Dermis lymphatic vessel endothelial cell (primary cell): ENCODE results near the gene AFAP1L1. TPM values are rescaled to one million over a fixed set of nuclear protein-coding genes. Genes with fewer than 3 reads are reported as not detected.

Source experiments
- total RNA-seq: library from RNA; depleted of rRNA; stranded (reverse); fragments of >200 nt; gene quantifications from 2 replicates; pipeline ENCODE4 v1.2.1, GENCODE V29; 2014

Gene AFAP1L1
- total RNA-seq, result 226 and 255 TPM in 2 replicates

DNA sequence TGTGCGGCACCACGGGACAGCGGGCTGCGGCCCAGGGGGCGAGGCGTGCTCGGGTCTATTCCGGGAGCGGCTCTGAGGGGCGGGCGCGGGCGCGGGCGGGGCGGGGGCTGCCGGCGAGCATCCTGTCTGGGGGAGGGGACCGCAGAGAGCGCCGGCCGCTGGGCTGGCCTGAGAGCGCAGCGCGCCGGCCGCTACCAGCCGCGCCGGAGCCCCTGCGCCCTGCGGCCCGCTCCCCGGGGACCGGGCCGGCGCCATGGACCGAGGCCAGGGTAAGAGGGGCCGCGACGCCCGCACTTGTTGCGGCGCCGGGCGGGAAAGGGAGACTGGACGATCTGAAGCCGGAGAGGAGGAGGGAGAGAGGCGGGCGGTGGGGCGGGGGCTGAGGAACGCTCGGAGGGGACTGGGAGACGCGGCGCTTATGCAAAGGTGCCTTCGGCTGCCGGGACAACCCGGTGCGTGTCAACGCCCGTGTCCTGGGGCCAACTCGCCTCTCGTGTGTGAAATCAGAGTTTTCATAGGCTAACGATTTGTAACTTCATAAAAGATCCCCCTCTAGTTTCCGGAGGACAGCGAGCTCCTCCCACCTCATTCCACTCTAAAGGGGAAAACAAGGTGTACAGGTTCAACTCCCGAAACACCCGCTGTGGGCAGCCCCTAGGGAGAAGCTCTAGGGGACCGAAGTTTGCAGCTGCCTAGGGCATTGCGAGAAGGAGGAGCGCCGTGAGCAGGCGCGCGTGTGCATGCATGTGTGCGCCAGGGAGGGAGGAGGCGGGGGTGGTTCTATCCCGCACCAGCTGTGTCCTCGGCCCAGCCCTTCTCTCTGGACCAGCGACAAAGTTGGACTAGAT is at the start of gene AFAP1L1:
Gene AFAP1L1 (plus strand): TSS at position 144 of the 848 bp plus-strand sequence. CDS start 110 bp downstream, at position 254.

DNA sequence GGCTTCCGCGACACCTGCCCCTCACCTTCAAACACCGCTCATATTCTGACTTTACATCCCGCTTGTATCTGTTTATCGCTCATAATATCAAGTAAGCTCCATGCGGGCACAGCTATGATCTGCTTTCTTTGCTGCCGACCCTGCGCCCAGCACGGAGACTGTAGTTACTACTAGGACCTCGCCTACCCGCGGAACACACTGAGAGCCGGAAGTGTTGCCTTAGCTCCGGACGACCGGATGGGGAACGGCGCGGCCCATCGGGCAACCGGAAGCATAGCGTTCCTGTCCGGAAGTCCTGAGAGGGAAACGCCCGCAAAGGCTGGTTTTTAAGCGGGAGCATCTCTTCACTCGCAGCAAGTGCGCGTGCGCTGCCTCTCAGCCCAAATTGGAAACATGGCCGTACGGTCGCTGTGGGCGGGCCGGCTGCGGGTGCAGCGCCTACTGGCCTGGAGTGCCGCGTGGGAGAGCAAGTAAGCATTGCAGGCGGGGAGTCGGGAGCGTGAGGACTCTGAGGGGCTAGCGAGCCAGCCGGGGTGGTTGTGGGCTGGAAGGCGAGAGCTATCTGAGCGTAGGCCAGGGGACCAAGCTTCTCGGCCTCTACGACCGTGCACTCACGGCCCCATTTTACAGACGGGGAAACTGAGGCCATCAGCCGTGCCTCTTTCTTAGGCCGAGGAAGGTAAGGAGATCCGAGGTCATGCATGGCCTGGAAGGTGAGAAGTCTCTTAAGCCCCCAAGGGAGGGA is 73.7 kb downstream of the AFAP1L1 start, which contains the start of gene GRPEL2:
Gene GRPEL2 (plus strand): TSS at position 353 of the 745 bp plus-strand sequence. CDS start 41 bp downstream, at position 394.

DNA sequence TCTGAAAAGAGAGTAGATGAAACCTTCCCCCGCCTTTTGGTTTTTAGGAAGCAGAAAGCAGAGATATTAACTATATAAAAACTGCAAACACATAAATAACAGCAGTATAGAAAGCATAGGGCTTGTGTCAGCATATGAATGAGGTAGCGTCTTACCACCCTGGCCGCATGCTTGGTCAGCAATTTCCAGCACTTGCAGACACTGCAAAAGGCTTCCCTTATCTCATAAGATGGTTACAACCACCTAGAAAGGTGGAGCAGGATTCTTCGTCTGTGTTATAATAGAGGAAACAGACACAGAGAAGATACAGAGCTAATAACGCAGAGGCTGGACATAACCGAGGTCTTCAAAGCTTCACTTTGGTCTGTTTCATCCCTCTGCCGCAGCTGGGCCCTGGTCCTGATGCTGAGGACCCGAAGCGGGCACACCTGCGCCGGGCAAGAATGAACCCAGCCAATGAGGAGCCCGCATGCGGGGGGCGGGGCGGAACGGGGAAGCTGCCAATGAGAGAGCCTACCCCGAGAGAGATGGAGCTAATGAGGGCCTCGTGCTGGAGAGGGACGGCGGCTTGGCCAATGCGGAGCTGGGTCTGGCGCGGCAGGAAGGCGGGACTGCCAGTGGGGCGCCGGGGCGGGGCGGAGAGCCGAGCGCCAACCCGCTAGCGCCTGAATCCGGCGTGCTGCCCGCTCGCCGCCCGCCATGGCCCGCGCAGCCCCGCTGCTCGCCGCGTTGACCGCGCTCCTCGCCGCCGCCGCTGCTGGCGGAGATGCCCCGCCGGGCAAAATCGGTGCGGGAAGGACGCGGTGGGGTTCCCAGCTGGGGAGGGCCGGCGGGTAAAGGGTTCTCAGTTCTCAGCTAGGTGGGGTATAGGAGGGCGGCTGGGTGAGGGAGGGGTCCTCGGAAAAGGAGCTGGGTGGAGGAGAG is 86.0 kb downstream of the AFAP1L1 start, which contains the start of gene PCYOX1L:
Gene PCYOX1L (plus strand): TSS at position 677 of the 924 bp plus-strand sequence. CDS start 23 bp downstream, at position 700.

DNA sequence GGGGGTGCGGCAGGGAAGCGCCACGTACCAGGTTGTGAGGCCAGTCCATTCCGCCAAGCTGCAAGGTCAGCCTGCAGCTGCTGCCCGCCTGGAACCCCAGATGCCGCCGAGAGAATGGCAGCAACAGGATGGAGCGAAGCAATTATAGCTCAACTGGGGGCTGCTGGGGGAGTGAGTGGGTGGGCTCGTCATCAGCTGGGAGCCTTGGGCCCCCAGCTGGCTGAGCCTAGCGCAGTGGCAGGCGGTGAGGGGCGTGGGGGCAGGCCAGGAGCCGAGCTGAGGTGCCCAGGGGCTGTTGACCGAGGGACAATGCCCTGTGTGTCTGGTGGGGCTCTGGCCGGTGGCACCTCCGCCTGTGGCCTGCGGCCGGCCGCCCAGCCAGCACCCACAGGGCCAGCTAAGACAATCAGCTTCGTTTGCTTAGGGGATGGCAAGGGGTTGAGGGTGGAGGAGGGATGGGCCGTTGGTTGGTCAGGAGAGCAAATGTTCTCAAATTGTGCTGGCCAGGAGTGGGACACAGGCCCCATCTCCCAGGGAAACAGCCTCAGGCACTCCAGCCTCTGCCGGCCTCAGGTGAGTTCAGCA is 107.6 kb downstream of the AFAP1L1 start, which contains the start of gene IL17B:
Gene IL17B (minus strand): TSS at position 116 of the 585 bp plus-strand sequence. CDS start 67 bp downstream, at position 49.

Other genes starting within 250 kb of the AFAP1L1 start
- 21.3 and 33.8 TPM in 2 replicates for gene SH3TC2, start 208.8 kb upstream of the AFAP1L1 start, total RNA-seq
- gene ABLIM3, start 130.4 kb upstream of the AFAP1L1 start, total RNA-seq, result 24.2 and 27.3 TPM in 2 replicates
- 43.9 and 57.2 TPM in 2 replicates for gene GRPEL2, start 73.6 kb downstream of the AFAP1L1 start, total RNA-seq
- 11.1 and 14.0 TPM in 2 replicates for gene PCYOX1L, start 86.2 kb downstream of the AFAP1L1 start, total RNA-seq
- gene IL17B, start 107.4 kb downstream of the AFAP1L1 start, total RNA-seq, result not detected in 2 replicates